Ecto neural progenitor cell (in vitro differentiated cells): ENCODE results near the gene ERFE.

ENCODE experiments used
- DNase-seq: peaks from one replicate; pipeline ENCODE4 v3.0.0-alpha.2; 2018; ENCODE audit warnings: low spot score

The ERFE gene

GRCh38 chr2:238139196-238140039, 19.4 kb upstream of the ERFE start:
- no peak for DNase-seq

GRCh38 chr2:238140040-238140439, 18.7 kb upstream of the ERFE start:
- no peak for DNase-seq

GRCh38 chr2:238140721-238141540, 17.8 kb upstream of the ERFE start:
- DNase-seq = no peak

- no peak for DNase-seq
Observed at GRCh38 chr2:238141541-238142318, 17.0 kb upstream of the ERFE start.

GRCh38 chr2:238142382-238143205, 16.2 kb upstream of the ERFE start:
- no peak for DNase-seq

GRCh38 chr2:238143239-238143951, 15.4 kb upstream of the ERFE start:
- DNase-seq = no peak

- DNase-seq = no peak
Observed at GRCh38 chr2:238144262-238144661, 14.5 kb upstream of the ERFE start.

- no peak for DNase-seq
Observed at GRCh38 chr2:238145046-238145445, 13.7 kb upstream of the ERFE start.

GRCh38 chr2:238145851-238146250, 12.9 kb upstream of the ERFE start:
- DNase-seq = no peak

GRCh38 chr2:238146884-238147544, 11.8 kb upstream of the ERFE start:
- no peak for DNase-seq

GRCh38 chr2:238148981-238149380, 9.8 kb upstream of the ERFE start:
- no peak for DNase-seq

- DNase-seq = no peak
Observed at GRCh38 chr2:238149841-238150572, 8.8 kb upstream of the ERFE start.

GRCh38 chr2:238150686-238151085, 8.1 kb upstream of the ERFE start:
- no peak for DNase-seq

GRCh38 chr2:238151205-238151604, 7.6 kb upstream of the ERFE start:
- no peak for DNase-seq

GRCh38 chr2:238151628-238152235, 7.0 kb upstream of the ERFE start:
- DNase-seq = no peak

GRCh38 chr2:238152771-238153688, 5.7 kb upstream of the ERFE start:
- no peak for DNase-seq

GRCh38 chr2:238154570-238154969, 4.2 kb upstream of the ERFE start:
- no peak for DNase-seq
